Cerebellar cortex (tissue), 1 donor: ENCODE measurements around the gene GRK3.

Experiments used
- DNase-seq: peaks from one replicate; pipeline ENCODE4 v3.0.0-alpha.2; 2015; ENCODE audit warnings: low spot score

The GRK3 gene

DNA sequence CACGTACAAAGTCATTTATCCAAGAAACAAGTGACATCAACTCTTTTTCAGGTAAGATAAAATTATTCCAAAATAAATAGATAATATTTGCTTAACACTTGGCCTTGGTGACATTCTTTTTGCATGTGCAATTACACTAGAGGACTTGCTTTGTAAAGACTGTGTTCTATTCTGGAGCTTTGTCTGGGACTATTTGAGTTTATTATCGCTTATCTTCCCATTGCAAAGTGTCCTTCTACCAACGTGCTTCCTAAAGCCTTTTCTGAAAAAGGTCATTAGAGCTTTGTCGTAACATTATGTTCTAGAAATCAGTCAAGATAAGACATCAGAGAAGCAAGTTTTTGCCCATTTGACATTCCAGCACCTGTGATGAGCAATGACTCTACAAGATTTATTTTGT is 99.2 kb downstream of the GRK3 start:
- no peak for DNase-seq

DNA sequence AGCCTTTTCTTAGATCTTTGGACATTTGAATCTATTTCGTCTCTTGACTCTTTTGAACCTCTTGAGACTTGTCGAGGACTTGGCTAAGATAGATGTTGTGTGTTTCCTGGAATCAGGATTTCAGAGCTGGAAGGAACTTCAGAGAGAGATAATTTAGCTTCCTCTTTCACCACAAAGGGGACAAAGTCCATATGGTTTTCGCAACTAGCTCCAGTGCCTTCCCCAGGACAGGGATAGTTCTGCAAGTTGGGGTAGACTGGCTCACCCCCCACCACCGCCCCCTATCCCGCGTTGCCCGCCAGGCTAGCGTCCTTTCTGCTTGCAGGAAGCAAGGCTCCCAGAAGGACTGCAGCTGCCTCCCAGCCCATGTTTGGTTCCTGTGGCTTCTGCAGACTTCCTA is 101.8 kb downstream of the GRK3 start:
- no peak for DNase-seq

DNA sequence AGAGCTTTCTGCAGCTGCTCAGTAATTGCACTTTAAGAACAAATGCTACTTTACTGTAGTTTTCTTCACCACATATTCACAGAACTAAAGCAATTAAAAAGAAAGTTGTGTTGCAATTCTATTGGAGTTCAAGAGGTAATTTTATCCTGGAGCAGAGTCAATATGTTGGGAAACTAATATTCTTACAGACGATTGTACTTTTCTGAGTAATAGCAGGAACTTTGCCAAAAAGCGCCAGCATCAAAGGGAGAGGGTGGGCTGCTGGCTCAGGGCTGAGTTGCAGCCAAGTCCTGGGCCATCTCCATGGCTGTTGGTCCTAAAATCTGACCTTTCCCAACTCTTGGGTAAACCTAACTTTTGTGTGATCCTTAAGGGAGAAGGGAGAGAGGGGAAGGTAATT is 104.0 kb downstream of the GRK3 start:
- DNase-seq, result no peak

DNA sequence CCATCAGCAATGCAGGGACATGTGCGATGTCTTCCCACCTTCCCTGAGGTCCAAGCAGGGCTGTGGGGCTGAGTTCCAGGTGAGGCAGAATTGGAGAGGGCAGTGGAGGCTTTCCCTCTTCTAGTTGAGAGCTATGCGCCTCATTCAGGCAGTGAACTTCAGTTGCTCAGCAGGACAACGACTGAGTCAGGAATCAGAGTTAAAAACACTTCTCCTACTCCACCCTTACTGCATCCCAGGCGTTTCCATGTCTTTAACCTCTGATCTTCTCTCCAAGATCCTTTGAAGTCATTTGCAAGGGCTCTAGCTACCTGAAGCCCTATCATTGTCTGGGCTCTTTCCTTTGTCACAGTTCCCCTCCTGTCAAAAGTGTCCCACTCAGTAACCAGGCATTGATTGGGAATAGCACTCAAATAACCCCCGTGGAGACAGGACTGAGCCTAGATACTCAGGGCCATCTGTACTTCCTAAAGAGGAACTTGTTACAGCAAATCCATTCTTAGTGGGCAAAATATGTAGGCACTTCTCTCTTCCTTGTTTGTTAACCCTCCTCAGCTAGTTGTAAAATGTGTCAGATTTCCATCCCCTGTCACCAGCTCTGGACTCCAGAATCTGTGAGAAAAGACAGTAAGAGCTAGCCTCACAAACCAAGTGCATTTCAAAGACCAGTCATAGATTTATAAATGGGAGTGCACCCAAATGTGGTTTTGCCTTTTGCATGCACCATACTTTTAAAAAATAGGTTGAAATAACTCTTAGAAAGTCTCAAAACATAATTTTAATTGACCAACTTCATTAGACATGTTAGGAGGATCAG is 105.0 kb downstream of the GRK3 start:
- no peak for DNase-seq

DNA sequence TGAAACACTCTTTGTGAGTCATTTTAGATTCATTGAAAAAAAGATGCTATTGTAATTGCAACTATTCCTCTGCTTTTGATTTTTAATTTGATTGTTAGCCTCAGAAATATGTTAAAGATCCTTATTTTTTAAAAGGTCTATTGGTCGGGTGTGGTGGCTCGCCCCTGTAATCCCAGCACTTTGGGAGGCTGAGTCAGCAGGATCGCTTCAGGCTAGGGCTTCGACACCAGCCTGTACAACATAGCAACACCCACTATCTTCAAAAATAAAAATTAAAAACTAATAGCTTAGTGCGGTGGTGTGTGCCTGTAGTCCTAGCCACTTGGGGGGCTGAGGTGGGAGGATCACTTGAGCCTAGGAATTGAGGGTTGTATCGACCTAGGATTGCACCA is 105.6 kb downstream of the GRK3 start:
- no peak for DNase-seq

DNA sequence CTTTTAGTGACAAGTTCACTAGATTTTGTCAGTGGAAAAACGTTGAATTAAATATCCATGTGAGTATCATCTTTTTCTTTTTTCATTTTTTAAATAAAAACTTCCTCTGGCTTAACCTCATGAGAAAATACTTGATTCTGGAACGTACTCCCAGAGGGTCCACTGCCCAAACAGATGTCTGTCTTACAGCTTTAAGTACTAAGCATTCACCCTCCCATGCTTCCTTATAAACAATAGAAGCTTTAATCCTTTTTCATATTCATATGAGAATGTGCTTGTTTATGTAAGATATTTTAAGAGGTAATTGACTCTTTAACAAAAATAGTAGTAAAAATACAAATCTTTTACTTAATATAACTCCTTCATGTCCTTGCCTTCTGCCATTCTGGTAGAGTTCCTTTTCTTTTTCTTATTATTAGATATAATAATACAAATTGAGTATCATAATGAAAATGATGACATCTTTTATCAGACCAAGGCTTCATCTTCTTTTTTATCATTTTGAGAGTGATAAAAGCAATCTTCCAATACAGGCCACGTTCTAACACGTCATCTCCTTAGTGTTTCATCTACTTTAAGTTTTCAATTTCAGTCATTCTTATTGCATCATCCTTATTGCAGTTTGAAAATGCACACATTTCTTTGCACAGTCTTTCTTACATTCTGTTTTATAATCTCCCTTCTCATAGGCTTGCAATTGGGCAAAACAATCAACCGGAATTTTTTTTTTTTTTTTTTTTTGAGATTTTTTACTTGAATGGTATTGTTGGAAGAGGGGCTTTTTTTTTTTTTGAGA is 108.0 kb downstream of the GRK3 start:
- no peak for DNase-seq

DNA sequence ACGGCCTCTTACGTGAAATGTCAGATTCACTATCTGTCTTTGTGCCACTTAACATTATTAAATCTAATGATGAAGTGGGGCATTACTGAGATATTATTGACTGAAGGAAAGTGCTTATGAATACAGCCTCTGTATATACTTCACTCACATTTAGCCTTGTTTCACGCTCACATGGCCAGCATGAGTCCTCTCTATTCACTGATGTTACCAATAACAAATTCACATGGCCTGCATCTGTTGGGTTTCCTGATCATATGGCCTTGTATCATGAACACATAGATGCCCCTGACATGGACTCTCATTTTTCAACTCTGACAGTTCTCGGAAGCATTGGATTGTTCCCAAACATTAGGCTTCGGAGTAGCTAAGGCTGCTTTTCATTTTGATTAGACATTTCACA is 109.2 kb downstream of the GRK3 start:
- DNase-seq, result no peak

DNA sequence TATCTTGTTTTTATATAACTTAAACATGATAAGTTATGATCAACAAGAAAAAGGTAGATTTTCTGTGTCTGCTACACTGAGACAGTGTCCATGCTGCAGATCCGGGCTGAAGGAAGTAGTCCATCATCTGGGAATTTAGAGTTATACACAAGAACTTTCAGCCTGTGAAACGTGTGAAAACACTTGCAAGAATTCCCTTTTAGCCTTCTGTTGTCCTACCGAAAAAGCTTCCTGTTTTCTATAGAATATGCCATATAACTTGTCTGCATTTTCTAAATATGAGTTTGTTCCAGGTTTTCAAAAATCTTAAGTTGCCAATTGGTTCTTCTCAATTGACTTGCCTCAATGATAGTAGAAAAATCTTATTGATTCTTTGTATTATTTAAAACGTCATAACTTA is 113.2 kb downstream of the GRK3 start:
- DNase-seq, result no peak

DNA sequence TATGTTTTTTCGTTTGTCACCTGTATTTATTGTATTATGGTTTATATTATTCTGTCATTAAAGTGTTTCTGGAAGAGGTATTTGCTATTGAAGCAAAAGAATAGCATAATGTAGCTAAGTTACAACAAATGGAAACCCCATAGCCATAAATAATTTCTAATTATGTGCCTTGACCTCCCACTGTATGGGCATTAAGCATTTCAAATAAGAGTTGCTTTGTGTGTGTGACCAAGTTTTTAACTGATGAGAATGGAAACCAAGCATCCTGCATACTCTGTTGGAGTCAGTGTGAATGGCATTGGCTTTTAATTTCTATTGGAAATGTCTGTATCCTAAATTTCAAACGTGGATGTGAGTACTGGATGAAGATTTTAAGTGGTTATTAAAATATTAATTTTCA is 115.6 kb downstream of the GRK3 start:
- no peak for DNase-seq

DNA sequence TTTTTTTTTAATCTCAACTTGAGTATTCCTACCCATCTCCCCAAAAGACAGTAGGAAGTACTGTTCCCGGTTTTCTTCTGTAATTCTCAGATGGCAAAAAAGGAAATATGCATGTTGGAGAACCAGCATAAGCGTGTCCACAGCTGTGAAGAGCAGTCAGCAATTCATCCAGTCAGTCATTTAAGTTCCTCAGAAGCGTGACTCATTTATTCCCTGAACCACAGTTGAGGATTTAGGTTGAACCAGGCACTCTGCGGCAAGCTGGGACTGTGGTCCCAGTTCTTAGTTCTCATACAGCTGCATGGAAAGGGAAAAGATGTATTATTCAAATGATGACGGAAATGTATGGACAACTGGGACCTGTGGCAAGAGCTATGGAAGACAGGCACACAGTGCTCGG is 116.5 kb downstream of the GRK3 start:
- no peak for DNase-seq

DNA sequence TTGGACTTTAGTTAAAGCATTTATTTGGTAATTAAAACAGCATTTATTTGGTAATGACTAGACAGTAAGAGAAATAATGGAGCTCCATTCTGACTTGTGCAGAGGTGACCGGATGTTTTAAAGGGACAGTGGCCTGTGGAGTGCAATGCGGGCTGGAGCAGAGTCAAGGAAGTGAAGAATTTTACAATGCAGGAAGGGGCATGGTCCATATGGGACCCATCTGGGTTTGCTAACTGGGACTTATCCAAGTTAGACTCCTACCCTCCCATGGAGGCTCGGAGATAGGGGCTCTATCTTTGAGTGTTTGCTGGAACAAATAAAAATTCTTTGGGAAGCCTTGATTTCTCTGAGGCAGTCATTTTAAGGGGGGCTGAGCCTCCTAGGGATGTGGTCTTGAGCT is 117.6 kb downstream of the GRK3 start:
- no peak for DNase-seq

DNA sequence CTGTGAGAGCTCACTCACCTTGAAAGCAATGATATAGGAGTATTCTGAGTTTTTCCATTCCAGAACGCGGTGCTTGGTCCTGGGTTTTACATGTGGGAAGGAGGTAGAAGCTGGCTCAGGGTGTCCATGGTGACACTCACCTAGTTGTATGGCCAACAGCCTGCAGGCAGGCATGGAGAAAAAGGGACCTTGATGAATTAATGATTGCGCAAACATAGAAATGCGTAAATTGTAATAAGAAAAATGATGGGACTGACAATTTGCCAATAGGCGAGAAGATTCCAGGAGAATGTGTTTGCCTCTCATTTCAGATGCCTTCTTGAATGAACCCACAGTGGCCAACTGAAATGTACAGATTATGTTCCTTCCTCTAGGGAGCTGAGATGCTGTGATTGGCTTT is 124.2 kb downstream of the GRK3 start:
- DNase-seq, result no peak

DNA sequence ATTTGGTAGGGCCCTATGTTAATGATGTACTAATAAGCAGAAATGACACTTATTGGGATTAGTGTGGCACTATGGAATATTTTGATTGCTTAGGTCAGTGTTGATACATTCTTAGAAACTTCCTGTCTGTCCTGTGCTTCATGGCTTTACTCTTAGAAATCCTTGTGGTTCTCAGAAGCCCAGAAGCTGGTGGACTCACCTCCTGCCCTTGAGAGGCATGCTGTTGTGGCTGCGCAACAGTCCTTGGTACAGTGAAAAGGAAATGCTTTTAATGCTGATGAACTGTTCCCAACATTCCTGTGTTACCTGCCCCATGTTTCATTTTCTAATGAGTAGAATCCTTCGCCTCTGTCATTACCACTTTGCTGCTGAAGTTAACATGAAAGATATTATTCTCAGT is 125.2 kb downstream of the GRK3 start:
- DNase-seq, result no peak

DNA sequence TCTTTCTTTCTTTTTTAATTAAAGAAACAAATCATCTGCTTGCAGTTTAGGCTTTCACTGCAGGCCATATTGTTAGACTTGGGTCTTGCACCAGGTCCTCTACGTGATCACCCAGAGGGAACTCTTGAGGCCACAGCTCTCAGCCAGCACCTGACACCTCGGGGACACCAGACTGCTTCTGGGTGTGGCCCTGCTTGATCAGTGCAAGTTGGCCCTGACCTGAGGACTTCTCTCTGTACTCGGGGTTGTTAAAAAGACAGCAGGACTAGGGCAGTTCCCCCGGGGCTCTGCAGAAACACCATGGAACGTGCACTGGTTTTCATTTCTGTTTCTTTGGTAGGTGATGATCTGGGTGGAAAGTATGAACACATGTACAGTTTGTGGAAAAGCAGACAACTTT is 126.3 kb downstream of the GRK3 start:
- DNase-seq, result no peak

DNA sequence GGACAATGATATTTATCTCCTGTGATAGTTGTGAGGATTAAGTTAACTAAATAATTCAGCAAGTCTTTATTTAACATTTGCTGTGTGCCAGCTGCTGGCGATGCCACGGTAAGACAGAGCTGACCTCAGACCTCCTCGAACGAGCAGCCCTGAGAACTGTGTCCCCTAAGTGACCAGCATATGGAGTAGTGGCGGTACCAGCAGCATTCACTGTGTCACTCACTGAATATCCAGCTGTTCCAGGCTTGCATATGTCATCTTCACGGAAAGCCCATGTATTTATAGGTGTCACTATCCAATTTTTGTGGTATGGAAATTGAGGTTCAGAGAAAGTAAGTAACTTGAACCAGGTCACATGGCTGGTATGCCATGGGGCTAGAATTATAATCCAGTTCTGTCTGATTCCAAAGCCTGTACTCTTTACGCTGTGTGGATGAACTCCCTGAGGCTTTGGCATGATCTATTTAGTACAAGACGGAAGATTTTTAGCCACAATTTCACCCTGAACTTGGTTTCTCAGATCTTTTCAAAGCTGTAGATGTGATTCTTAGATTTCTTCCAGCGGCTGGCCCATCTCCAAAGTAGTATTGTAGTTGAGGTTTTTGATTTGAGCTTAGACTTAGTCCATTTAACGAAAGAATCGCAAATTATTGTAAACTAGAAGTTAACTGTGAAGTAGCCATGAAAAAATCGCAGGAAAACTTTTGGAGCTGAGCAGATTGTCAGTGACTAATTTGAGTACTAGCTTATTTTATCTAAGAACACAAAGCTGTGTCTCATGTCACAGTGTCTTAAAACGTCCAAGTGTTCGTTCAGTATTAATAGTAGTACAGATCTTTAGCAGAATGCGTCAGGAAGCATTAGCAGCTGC is 128.2 kb downstream of the GRK3 start:
- no peak for DNase-seq

DNA sequence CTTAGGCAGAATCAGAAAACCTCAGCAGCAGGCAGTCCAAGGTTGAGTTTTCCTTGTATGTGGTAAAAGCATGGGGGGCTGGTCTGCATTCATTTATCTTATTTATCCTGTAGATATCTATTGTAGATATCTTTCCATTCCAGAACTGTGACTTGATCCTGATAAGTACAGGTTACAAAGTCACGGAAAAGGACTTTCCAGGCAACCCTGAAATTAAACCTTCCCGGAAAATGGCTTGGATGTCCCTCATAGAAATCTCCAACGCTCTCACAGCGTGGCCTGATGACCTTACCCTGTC is 128.7 kb downstream of the GRK3 start:
- DNase-seq, result no peak

DNA sequence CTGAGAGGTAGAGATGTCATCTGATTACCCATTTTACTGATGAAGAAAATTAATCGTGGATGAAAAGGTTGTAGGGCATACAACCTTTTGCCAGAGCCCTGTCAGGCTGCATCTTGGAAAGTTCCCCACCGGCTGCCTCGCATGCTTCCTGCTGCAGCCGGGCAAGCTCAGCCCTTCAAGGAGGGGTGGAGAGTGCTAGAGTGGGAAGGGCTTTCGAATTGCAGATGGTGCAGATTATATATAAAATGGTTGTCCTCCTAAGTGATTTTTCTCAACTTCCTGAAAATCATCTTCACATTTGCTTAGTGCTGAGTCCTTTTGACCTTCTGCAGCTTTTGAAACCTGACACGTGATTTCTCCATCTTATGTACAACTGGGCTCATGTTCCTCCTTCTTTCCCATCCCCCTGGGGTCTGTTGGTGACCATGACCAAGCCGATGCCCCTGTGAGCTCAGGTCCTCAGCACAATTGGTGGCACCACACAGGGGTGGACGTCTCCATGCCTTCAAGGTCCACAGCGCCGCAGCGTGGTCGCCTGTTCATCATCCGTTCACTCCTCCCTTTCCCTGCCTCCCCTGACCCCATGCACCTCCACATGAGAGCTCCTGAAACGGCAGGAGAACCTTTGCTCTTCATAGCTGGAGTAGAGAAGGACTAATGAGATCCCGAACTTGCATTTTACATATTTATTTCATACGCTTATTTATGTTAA is 129.9 kb downstream of the GRK3 start:
- DNase-seq, result no peak

DNA sequence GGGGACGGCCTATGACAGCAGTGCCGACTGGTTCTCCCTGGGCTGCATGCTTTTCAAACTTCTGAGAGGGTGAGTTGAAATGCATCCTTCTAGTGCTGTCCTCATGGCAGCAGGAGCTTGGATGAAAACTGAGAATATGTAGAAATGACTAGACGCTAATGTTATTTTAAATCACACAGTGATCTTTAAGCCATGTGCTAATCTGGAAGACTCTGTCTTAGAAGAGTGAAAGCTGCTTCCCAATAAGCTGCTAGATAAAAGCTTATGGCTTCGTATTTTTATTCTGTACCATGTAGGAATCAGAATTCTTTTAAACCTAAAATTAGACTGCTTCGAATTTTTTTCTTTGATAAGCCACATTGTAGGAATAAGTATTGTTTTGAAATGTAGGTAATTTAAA is 130.7 kb downstream of the GRK3 start:
- DNase-seq, result no peak

DNA sequence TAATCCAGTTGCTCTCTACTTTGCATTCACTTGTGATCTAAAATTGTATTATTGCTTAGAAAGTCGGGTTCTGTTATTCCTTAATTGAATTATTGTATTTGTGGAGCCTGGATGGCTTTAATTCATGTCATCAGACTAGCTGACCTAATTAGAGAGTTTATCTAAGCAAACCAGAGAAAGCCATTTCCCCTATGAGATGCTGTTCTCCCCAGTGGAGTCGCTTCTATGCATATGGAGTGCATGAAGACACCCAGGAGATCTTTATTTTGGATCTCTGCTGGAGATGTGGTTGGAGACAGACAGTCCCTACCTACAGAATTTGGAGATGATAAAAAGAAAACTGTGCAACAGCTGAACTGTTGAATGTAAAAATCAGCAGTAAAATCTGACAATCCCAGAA is 132.3 kb downstream of the GRK3 start:
- no peak for DNase-seq

DNA sequence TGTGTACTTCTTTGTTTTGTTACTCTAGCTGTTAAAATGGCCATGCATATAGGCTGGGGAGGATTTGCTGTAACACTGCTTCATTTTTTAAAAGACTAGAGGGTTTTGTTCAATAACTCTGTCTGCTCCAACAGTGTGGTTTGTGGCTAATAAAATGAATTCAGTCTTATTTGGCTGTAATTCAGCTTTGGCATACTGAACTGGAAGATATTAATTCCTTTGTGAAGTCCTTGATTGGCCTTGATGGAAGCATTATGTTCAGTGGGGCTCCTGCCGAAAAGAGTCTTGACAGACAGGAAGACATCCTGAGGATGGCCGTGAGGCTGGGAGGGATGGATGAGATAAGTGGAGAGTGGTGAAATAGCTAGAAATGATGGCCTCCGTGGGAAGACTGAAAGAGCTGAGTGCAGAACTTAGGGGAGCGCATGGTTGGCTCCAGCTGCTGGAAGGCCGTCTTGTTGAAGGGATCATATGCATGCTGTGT is 132.7 kb downstream of the GRK3 start:
- DNase-seq, result no peak

DNA sequence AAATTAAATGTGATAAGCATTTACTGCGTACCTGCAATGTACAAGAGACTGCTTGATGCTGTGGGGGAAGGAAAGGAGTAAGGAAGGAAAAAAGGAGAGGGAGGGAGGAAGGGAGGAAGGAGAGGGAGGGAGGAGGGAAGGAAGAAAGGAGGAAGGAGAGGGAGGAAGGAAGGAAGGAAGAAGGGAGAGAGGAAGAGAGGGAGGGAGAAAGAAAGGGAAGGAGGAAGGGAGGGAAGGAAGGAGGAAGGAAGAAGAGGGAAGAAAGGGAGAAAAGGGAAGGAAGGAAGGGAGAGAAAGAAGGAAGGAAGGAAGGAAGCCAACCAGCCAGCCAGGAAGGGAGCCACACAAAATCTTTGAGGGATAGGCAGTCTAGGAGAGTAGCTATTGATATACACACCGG is 133.5 kb downstream of the GRK3 start:
- DNase-seq, result no peak

DNA sequence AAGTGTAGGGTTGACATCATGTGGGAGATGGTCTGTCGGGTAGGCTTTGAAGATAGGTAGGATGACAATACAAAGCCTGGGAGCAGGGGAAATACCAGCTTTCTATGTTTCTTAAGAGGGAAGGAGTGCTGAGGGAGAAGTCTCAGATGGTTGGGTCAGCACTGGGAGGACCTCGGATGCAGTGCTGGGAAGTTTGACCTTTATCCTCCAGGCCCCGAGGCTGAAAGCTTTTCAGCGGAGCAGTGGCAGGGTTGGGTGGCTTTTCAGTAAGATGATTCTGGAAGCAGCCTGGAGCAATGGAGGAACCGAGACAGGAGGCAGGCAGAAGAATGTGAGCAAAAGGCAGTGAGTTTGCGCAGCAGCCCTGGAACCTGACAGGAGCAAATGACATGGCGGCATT is 134.0 kb downstream of the GRK3 start:
- no peak for DNase-seq
